ENCODE data around the gene NHS. TPM values are rescaled to one million over a fixed set of nuclear protein-coding genes. Genes with fewer than 3 reads are reported as not detected.

Gene NHS
- total RNA-seq, 1 donor from 2014 or later = 1.2 TPM

DNA sequence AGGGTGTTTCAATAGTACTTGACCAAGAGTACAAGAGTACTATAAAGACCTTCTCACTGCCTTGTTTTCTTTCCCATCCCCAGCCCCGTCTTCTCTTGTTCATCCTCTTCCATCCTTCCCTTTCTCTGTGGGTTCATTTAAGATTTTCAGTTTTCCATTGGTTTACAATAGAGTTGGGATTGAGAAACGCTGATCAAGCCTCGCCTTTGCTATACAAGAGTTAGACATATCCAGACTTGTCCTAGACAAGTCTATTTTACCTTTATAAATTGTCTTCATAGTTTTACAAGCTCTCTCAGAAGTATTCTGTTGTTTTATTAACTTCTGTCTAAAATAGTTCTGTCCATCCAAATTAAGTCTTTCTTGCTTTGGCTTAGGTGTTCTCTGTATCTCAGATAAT is 332.7 kb downstream of the NHS start:
- DNase-seq (ENCODE audit: extremely low read depth, low read depth, low spot score) = no peak

DNA sequence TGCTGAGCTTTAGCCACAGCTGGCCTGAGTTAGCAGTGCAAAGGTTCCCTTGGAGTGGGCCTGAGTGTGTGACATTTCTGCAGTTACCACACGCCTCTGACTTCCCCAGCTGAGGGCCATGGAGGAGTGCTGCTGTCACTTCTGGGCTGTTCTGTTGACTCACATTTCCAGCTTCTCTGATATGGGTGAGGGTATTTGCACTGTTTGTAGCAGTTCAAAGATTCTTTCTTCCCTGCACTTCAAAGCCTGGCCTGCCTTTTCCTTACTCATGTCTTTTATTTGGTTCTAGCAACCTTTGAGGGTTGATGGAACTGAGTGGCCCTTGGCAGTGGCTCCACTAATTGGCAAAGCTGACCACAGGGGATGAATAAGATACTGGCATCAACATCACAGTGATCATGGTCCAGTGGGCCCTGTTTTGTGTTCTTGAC is 335.9 kb downstream of the NHS start:
- DNase-seq (ENCODE audit: extremely low read depth, low read depth, low spot score) = no peak

DNA sequence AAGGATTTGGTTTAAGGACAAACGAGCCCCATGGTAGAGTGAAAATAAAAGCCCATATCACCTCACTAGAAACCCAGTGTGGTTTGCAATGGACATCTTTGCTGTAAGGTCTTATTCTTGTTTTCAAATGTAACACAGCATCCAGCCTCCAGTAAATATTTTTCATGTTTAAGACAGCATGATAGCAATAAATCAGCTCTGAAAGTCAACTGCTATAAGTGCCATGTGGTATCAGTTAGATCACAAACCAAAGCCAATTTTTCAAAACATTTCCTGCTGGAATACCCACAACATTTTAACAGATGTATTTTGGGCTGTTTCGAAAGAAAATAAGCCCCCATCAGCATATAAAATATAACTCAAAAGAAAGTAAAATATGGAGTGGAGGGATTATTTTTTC is 338.3 kb downstream of the NHS start:
- DNase-seq (ENCODE audit: extremely low read depth, low read depth, low spot score) = no peak

DNA sequence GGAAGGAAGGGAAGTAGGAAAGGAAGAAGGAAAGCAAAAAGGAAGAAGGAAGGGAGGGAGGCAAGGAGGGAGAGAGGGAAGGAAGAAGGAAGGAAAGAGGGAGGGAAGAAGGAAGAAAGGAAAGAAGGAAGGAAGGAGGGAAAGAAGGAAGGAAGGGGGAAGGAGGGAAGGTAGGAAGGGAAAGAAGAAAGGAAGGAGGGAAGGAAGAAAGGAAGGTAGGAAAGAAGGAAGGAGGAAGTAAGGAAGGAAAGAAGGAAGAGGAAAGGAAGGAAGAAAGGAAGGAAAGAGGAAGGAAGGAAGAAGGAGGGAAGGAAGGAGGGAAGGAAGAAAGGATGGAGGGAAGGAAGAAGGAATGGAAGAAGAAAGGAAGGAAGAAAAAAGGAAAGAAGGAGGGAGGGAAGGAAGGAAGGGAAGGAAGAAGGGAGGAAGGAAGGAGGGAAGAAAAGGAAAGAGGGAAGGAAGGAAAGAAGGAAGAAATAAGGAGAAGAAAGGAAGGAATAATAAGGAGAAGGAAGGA is 343.7 kb downstream of the NHS start:
- DNase-seq (ENCODE audit: extremely low read depth, low read depth, low spot score) = no peak

DNA sequence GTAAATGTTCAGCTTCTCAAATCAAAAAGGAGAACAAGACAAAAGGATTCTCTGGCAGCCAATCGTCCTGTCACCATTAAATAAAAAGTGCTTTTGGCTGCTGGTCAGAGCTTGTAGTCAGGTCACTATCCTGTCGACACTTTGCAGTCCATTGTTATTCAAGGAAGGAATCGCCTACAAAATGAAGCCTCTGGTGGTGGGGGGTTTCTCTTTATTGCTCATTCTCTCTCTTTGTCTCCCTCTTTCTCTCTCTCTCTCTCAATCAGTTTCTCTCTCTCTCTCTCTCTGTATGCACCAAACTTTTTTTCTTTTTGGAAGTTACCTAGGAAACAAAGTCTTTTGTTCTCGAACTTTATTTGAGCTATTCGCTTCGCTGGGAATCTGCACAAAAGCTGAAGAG is 344.7 kb downstream of the NHS start:
- no peak for DNase-seq (ENCODE audit: extremely low read depth, low read depth, low spot score)

DNA sequence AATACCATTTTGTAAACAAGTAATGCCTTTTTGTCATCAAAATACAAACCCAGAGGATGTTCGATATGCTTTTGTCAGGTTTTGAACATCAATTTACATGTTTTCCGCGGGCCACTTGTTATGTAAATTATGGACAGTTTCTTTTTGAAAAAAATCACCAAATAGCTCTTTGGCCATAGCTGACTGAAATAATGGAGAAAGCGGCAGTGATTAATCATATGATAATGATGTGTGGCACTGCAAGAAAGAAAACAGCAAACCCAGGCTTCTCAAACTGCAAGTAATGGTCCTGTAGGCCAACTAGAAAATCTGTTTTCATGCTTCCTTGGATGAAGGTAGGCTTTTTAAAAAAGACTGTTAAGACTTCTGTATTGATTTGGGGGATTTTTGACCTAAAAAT is 346.7 kb downstream of the NHS start:
- no peak for DNase-seq (ENCODE audit: extremely low read depth, low read depth, low spot score)

DNA sequence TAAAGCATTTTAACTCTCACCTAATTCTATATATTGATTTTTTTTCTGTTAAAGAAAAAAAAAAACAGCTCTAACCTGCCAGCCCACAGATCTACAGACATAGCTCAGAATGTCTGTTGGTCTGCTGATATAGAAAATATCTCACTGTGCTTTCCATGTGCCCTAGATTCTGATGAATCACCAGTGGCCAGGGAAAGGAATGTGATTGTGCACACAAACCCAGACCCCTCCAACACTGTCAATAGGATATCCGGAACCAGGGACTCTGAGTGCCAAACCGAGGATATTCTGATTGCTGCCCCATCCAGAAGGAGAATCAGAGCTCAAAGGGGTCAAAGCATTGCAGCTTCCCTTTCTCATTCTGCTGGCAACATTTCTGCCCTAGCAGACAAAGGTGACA is 350.2 kb downstream of the NHS start:
- DNase-seq (ENCODE audit: extremely low read depth, low read depth, low spot score) = peak; percentile 22

DNA sequence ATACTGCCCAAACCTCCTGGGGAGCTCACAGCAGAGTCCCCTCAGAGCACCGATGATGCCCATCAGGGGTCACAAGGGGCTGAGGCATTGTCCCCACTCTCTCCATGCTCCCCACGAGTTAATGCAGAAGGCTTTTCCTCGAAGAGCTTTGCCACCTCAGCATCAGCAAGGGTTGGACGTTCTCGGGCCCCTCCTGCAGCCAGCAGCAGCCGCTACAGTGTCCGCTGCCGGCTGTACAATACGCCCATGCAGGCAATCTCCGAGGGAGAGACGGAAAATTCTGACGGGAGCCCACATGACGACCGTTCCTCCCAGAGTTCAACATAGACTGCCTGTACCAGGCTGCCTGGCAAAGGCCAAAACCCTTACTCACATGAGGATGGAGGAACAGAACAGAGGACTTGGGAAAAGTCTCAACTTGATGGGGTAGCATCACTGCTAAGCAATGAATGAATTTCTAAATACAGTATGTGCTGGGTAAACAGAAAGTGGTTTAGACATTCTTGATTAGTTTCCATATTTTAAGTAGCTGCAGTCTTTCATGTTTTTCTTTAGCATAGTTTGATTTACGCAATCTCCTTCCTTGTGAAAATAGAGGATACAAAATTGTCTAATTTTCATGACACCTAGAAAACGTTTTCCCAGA is 357.3 kb downstream of the NHS start:
- DNase-seq (ENCODE audit: extremely low read depth, low read depth, low spot score) = no peak

DNA sequence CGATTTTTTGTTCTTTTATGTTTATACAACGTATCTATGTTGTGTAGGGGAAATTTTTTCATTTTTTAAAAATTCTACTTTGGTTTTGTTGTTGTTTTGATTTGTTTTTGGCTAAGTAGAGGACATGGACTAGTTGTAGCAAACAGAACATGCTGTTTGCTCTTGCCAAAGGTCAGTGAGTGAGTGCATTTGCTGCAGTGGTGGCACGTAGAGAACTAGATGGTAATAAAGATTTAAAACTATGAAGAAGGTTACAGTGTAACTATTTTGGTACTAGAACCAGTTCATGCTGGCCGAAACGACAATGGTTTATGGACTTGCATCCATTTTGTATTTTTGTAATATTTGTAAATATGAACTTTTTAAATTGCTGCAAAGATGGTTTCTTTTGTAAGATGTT is 360.4 kb downstream of the NHS start:
- no peak for DNase-seq (ENCODE audit: extremely low read depth, low read depth, low spot score)

DNA sequence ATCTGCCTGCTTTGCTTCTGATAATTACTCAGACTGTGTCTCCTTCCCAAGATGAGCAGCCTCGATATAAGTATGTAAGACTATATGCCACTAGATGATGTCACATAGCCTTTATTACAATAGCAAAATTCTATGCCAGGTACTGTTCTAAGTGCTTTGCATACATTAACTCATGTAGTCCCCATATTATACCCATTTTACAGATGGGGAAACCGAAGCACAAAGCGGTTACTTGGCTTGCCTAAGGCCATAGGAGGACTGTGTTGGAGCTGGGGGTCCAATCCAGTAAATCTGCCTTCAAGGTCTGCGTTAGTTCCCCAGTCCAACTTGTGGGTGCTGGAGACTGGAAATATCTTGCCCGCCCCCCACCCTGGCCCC is 361.5 kb downstream of the NHS start:
- no peak for DNase-seq (ENCODE audit: extremely low read depth, low read depth, low spot score)

DNA sequence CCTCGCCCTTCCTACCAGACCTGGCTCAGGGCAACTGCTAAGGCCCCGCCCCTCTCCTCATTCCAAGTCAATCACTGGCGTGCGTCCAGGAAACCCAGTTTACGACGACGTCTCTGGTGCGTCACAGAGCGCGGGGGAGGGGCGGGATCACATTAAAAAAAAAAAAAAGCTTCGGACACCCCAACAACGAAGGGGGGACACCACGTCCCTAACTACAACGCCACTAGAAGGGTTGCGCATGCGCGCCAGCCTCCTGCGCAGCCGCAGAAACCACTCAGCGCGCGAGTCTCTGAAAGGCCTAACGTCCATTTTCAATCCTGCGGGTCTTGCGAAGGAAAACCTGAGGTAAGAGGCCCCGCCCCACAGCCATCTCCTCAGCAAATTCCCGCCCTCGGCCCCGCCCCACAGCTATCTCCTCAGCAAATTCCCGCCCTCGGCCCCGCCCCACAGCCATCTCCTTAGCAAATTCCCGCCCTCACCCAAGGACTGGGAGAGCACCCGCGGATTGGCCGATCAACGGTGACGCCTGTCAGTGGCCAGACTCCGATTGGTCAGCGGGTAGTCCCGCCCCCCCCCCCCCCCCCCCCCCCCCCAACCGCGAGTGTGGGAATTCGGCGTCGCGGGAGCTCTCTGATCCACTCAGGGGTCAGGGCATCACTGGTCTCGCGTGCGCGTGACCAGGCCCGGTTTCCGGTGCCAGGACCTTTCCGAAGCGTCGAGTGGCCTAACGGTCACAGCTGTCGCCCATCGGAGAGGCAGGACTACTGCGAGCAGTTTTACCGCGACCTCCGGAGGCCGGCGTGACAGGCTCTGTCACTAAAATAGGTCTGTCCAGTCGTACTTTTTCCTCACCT is 362.1 kb downstream of the NHS start, which contains the start of gene SCML1:
Gene SCML1, plus strand, starts transcription at position 638 of the 854 bp plus-strand sequence. CDS start 6,694 bp downstream, outside the sequence.
- DNase-seq (ENCODE audit: extremely low read depth, low read depth, low spot score) = peak; percentile 72

DNA sequence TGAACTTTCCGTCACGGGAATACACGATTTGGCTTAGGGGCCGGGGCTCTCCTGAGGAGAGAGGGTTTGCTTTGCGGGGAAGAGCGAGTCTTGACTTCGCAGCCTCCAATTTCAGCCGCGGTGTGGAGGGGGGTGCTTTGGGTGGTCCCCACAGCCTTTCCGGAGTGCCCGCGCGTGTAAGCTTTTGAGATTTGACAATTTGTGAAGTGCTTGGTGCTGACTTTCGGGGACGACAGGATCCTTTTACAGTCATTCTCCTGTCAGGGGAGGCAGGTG is 362.6 kb downstream of the NHS start:
- DNase-seq (ENCODE audit: extremely low read depth, low read depth, low spot score) = no peak

DNA sequence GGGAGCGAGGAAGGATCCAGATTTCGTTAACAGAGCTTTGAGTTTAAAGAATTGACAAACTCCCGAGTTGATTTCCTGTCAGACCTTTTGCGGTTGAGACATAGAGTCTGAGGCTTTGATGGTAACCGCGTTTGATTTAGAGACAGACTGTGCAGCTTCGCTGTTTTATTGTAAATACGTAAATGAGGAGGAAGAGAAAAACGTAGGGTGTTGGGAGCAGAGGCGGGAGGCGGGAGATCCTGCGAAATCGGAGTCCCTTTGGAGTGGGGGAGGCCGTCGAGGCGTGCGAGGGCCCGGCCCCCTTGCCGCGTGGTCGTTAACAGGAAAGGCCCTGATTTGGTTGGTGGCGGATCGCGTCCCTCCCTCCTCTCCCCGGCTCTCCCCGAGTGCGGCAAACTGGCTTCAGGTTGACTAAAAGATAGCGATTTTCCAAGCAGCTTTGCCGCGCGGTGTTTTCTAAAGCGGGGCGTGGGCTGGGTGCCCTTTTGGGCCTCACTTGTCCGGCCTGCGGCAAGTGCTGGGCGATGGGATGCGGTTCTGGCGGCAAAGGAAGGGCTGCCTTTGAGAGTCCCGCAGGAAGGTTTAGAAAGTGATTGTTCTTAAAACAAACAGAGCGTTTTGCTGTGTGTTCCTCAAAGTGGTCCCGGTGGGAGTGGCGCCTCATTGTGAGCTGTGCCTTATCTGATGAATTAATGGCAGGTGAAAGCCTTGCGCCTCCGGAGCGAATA is 363.1 kb downstream of the NHS start:
- DNase-seq (ENCODE audit: extremely low read depth, low read depth, low spot score) = no peak

DNA sequence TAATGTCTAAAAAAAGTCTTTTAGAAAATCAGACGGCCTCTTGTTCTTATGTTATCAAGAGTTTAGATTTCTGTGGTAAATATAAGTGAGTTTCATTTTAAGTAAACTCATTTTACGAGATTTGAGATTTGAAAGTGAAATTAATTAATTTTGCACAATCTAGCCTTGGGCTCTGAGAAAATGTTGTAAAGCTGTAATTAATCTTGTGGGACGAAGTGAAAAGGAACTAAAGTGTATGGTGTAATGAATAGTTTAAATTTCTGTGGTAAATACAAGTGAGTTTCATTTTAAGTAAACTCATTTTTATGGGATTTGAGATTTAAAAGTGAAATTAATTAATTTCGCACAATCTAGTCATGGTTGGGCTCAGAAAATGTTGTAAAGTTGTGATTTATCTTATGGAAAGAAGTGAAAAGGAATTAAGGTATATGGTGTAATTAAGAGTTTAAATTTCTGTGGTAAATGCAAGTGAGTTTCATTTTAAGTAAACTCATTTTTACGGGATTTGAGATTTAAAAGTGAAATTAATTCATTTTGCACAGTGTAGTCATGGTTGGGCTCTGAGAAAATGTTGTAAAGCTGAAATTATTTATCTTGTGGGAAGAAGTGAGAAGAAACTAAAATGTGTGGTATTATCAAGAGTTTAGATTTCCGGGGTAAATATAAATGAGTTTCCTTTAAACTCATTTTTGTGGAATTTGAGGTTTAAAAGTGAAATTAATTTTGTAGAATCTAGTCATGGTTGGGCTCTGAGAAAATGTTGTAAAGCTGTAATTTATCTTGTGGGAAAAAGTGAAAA is 363.9 kb downstream of the NHS start:
- DNase-seq (ENCODE audit: extremely low read depth, low read depth, low spot score) = no peak

DNA sequence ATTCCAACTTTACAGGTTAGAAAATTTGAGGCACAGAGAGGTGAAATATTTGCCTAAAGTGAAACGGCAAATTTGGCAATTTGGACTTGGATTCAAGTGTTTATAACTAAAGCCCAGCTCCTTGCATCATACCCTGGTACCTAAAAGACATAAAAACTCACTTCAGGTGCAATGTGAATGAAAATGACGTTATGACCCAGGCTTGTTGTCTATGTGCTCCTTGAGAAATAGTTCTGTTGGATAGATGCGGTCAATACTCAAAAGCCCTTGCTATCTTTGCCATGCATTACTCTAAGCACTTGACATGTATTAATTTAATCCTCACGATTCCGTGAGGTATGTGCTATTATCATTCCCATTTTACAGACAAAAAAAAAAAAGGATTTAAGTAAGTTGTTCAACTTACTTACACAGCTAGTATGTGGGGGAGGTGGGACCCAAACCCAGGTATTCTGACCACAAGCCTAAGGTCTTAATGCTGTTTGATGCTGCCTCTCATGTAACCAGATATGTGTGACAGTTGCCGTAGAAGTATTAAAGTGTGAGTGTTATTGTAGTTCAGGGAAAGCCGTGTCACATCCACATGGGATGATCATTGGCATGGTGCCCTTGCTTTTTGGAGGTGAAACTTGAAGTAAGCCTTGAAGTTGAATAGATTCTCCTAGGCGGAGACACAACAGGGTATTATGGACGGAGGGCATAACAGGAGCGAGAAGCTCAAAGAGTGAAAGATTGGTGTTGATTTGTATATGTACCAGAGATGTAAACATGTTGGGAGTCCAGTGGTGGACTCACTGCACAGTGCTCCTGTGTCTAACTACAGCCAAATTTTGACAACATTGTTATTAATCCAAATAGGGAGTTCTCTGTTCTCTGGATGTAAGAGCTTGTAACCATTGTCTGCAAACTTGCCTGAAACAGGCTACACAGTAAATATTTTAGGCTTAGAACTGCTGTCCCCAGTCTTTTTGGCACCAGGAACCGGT is 365.4 kb downstream of the NHS start:
- no peak for DNase-seq (ENCODE audit: extremely low read depth, low read depth, low spot score)

DNA sequence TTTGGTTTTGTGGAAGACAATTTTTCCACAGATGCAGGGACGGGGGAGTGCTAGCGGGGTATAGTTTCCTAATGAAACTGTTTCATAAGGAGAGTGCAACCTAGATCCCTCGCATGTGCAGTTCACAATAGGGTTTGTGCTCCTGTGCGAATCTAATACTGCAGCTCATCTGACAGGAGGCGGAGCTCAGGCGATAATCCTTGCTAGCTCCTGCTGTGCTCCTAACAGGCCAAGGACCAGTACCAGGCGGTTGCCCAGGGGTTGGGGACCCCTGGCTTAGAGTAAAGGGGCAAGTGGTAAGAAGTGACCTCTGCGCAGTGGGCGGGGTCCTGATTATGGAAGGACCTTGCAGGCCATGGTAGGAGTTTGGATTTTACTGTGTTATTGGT is 366.1 kb downstream of the NHS start:
- DNase-seq (ENCODE audit: extremely low read depth, low read depth, low spot score) = no peak

DNA sequence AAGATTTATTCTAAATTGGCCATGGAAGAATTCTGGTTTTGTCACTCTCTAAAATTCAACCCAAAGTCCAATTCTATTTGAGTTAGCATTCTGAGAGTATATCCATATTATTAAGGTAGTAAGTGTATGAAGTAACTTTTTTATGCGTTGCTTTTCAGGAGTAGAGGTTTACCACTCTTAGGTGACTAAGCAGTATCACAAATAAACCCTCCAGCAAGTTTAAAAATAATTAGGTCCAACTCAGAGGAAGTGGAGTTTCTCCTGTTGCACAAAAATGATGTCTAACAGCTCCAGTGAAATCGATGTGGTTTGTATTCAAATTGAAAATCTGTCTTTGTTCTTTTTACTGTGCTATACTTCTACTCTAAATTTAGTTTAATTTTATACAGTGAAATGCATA is 368.9 kb downstream of the NHS start:
- DNase-seq (ENCODE audit: extremely low read depth, low read depth, low spot score) = no peak

DNA sequence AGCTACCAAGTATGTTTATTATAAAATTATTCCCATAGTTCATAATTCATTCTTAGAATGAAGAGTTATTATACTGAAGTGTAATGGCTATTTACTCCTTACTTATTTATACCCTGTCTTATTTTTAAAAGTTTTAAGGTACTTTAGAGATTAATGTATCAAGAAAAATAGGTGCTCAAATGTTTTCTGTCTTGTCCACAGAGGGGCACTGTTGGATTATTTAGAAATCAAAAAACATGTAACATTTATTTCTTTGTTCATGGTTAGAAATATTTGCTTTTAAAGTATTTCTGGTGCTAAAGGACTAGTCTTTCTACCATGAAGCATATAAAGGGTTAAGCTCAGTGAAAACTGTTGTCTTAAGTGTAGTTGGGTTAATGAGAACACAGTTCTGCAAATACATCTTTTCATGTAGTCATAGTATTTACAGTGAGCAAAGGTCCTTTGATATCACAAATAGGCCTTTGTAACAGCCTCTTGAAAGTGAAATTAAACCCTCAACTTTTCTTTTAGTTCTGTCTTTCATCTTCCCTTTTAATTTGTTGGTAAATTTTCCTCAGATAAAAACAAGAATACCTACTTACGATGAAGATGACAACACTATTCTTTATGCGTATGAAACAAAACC is 370.0 kb downstream of the NHS start:
- DNase-seq (ENCODE audit: extremely low read depth, low read depth, low spot score) = no peak

DNA sequence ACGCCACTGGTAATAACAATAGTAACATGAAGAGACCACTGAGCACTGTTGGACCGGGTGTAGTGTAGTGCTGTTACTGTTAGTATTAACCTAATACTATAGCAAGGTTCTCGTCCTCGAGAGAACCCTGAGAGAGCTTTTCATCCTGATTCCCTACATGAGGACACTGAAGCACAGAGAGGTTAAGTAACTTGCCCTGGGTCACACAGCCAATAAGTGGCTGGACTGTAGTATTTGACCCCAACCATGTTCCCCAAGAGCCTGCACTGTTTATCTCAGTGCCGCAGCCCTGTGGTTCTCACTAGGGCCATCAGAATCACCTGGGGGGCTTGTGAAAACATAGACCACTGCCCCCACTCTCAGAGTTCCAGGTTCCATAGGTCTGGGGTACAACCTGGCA is 372.7 kb downstream of the NHS start:
- no peak for DNase-seq (ENCODE audit: extremely low read depth, low read depth, low spot score)

All from glomerular endothelial cell (primary cell).